ENCODE measurements around the gene TBCC. TPM values are rescaled to one million over a fixed set of nuclear protein-coding genes. Genes with fewer than 3 reads are reported as not detected.

Gene TBCC
- total RNA-seq, 2 donors from 2014 or later: 18.8 to 21.4 TPM

- no peak for TF ChIP-seq CTCF (IDR thresholded peaks at IDR 0.05)
- Histone ChIP-seq H3K4me1 (peaks cover 0 to 25% of the 10 kb centered on the region in 2 donors), H3K36me3 (peaks cover 40% of the 10 kb centered on the region)
Observed at GRCh38 chr6:42694586-42694985, 51.3 kb downstream of the TBCC start.

More at GRCh38 chr6:42694586-42694985, 51.3 kb downstream of the TBCC start:
- peak overlapping the region; percentile 14 to 22 for H3K27ac ChIP-seq
- no peaks in the 10 kb centered on the region for H3K9me3 ChIP-seq
- no peaks in the 10 kb centered on the region for H3K27me3 ChIP-seq
- no peak for DNase-seq (ENCODE audit: low spot score)
- H3K4me3 ChIP-seq: no peak overlapping the region

Other genes with a start within 250 kb of the TBCC start
- gene UBR2, start 182.1 kb downstream of the TBCC start, total RNA-seq: 10 to 100 TPM; 18.6 to 27.8 TPM
- 1 to 10 TPM in 1 of 2 donors, under 1 TPM in 1; 0.90 to 1.1 TPM for gene PRPH2, start 23.5 kb downstream of the TBCC start, total RNA-seq
- 10 to 100 TPM in 1 of 2 donors, 1 to 10 TPM in 1; 9.6 to 14.1 TPM for gene BICRAL, start 35.9 kb upstream of the TBCC start, total RNA-seq
- gene RPL7L1, start 133.5 kb upstream of the TBCC start, total RNA-seq: 10 to 100 TPM; 63.3 to 66.7 TPM
- 1 to 10 TPM in 1 of 2 donors, not detected in 1; 1.6 TPM for gene PTCRA, start 169.9 kb upstream of the TBCC start, total RNA-seq
- 10 to 100 TPM; 22.0 to 26.5 TPM for gene CNPY3, start 183.4 kb upstream of the TBCC start, total RNA-seq
- gene GNMT, start 214.7 kb upstream of the TBCC start, total RNA-seq: 1 to 10 TPM; 3.3 to 4.1 TPM
- gene PEX6, start 233.1 kb upstream of the TBCC start, total RNA-seq: 10 to 100 TPM; 11.7 to 16.7 TPM
- gene PPP2R5D, start 238.5 kb upstream of the TBCC start, total RNA-seq: 10 to 100 TPM; 32.8 to 41.1 TPM

All from right atrium auricular region (tissue), 2 donors.